Activated CD4-positive, alpha-beta T cell treated with anti-CD3 and anti-CD28 coated beads, Interleukin-2, amount 50 U/mL, for 24 hours (primary cell): ENCODE data around the gene M1AP.

Source experiments
- DNase-seq, 2 donors: peaks; one replicate each; pipeline ENCODE4 v3.0.0-alpha.2; 2020; ENCODE audit warnings: low read depth in 1 of 2, low spot score in 1 of 2

Gene M1AP

DNA sequence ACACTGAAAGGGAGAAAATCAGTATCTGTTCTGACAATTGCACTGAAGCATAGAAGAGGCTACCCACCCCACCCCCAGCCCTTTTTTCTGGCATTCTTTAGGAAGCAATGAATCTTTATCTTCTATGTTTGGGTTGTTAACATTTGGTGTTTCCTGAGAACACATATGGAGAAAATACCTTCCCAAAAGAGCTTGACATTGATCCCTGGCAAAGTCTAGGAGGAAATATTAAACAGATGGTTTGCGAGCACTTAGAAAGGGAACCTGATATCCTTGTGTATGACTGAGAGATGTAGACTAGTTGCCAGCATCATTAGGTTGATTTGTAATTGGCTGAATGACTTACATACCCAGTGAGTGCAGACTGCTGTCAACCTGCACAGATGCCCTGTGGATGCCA is 50.7 kb downstream of the M1AP start:
- no peak for DNase-seq

DNA sequence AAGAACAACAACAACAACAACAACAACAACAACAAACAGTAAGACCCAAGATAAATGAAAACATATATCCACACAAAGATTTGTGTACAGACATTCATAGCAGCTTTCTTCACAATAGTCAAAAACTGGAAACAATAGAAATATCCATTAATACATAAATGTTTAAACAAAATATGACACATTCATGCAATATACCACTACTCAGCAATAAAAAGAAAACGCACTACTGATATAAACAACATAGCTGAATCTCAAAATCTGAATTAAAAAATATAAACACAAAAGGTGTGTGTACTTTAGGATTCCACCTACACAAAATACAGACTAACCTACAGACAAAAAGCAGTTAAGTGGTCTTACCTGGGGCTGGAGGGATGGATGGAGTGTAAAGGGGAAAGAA is 51.5 kb downstream of the M1AP start:
- no peak for DNase-seq

DNA sequence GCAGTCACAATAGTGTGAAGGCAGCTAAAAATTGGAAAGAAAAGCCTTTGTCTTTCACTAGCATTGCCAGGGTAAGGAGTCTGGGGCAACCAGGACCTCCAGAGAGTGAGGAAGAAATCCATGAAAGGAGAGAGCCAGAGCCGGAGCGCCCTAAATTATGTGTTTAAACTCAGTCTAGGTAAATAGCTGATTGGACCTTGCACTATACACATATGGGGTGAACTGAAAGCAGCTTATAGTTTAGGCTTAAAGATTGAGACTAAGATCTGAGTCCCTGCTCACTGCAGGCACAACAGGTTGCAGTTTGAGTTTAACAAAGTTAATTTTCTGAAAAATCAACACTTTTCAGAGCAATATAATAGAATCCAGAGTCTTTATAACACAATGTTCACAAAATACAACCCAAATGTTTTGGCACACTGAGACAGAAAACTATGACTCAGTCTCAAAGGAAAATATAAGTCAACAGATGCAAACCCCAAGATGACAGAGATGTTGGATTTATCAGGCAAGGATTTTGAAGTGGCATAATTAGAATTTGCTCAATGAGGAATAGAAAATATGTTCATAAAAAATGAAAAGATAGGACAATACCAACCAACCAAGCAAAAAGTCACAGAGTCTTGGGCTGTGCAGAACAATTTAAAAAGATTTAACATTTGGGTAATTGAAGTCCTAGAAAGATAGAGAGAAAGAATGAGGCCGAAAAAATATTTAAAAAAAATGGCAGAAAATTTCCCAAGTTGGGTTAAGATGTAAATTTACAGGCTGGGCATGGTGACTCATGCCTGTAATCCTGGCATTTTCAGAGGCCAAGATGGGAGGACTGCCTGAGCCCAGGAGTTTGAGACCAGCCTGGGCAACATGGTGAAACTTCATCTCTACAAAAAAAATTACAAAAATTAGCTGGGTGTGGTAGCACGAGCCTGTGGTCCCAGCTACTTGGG is 54.0 kb downstream of the M1AP start:
- no peak for DNase-seq

DNA sequence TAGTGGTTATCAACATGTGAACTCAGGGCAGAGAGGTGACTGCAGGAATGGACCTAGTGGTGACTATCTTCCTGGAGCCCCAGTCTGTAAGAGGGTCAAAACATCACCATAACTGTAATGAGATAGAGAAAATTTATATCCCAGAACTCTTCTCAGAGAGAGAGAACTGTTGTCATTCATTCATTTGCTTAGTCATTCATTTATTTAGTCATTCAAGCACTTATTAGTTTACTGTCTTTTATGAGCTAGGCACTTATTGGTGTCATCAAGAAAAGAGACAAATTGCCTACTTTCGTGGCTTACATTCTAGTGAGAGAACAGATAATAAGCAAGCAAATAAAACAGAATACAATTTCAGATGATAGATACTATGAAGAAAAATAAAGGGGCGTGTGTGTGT is 59.5 kb downstream of the M1AP start:
- DNase-seq, result no peak

DNA sequence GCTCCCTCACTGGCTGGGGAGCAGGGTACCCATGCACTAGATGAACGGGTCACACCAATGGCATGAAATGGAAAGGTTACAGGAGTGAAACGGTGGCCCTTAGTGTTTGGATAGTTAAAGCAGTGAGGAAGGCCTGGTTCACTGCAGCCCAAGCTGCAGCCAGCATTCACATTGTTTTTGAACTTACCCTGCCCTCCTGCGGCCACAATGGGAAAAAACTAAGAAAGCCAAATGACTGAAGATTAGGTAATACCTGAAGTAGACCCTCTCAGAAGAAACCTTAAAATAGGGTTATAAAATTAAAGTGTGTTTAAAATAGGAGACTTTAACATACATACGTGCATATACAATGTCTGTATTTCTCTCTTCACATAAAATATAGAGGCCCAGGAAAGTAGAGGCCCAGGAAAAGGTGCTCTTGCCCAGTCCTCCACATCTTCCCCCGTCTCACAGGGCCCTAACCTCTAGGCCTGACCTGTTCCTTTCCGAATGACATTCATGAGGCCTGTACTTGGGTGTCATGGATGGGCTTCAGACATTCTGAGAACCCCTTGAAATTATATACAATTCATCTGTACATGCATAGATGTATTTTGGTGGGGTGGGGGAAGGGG is 60.4 kb downstream of the M1AP start:
- peak; percentile 22 to 43 for DNase-seq

DNA sequence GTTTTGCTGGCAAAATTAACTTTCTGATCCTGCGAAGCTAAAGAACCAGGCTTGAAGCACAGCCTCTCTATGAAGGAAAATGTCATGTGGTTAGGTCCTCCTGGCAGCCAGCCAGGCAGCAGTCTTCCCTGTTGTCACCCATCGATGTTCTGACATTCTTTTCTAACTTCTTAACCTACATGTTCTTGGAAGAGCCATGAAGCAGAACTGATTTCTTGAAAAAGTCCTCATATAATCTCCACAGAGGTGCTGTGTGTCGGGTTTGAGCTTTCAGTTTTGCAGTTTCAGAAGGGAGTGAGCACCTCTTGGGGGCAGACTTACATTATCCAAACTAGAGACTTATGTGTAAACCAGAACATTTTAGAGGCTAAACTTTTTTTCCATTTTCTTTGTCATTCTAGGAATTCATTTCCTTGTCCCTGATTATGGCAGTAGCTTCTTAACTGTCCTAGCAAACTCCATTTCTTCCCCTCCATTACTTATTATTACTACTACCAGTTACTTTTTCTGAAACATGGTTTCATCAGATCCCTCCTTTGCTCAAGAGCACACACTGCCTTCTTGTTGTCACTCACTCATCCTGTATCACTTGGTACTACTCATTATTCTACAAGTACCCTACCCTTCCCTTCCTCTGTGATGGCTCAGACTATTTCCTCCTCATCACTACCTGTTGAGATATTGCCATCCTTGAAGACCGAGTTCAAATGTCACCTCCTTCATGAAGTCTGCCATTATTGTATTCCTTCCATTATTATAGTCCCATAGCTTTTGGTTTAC is 62.5 kb downstream of the M1AP start:
- DNase-seq, result no peak

DNA sequence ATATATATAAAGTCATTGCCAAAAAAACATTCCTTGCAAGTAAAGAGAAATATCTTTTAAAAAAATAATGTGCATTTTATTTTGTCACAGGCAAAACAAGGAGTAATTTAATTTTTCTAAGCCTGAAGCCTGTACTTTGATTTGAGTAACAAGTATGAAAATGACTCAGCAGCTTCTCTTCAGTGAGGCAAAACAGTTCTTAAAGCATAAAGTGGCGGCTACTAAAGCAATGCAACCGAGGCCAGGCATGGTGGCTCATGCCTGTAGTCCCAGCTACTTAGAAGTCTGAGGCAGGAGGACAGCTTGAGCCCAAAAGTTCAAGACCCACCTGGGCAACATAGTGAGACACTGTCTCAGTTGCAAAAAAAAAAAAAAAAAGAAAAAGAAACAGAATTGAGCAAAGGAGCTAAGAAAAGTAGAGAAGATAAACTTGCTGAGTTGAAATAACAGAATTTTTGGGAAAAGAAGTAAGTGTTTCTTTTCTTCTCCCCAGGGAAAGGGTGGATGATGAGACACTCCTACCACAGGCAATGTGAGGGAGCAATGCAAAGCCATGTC is 64.0 kb downstream of the M1AP start:
- no peak for DNase-seq

DNA sequence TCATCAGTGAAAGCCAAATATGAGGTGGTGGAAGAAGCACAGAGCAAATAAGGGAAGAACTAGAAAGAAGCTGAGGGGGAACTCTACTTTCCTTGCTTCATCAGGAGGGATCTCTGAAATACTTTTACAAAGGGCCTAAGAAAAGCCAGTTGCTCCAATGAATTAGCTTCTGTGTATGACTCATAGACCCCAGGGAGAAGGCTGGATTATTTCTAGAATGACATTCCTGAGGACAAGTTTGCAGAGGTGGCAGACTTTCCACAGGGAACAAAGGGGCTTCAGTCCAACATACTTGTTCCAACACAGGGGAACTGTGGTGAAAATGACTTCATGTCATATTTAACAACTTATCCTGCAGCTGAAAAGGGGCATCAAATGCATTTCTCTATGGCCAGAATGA is 64.6 kb downstream of the M1AP start:
- no peak for DNase-seq

DNA sequence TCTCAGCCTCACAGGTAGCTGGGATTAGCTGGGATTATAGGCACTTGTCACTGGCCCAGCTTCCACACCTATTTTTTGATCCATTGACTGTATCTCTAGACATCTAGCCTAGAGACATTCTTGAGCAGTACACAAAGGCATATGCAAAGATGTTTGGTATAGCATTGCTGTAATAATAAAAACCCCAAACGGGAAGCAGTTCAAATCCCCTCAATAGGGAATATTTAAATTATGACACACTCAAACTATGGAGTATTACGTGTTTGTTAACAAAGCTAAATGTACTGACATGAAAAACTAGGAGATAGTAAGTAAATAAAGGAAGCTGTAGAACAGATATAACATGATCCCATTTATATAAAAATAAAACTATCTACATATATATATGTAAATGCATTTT is 65.9 kb downstream of the M1AP start:
- DNase-seq, result no peak

DNA sequence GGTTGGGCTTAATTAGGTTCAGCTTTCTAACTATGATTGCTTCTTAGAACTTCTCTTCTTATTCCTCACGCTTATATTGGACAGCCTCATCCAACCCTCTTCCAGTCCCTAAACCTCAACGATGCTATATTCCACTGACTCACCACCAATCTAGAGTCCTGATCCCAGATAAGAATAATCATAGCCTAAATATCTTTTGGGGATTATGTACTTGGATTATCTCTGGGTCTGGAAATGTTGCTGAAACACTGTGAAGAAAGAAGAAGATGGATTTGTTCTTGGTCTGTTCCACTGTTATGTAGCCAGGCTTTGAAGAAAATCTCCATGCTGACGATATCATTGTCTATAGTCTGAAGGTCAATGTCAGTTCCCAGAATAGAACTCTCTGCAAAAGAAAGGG is 66.7 kb downstream of the M1AP start:
- no peak for DNase-seq

DNA sequence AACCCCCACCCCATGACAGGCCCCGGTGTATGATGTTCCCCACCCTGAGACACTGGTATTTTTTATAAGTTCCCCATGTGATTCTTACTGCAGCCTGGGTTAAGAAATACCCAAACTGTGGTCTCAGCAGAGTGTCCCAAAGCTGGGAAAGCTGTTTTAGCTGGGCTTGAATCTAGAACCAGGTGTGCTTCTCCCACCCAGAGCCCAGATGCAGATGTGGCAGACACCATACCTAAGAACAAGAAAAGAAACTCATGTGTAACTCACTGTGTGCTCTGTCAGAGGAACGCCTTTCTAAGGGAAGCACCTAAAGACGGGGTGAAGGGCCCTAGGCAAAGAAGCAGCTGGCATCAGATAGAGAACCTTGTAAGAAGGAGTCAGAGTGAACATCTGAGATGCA is 69.7 kb downstream of the M1AP start:
- no peak for DNase-seq

DNA sequence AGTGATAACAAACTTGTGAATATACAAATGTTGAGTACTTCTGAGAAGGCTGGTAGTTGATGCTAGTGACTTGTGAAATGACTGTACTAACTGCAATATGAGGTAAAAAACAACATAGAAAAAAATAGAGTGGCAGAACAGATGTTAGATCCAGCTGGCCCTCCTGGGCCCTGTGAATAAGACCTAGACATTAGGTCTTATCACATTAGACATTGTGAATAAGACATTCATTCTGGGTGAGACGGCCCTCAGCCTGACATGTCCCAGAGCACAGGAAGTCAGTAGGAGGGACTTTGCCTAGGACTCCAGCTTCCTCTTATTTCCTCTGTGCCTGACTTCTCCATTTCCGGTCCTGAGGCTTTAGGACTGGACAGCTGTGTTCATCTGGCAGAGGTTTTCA is 70.7 kb downstream of the M1AP start:
- DNase-seq, result no peak

DNA sequence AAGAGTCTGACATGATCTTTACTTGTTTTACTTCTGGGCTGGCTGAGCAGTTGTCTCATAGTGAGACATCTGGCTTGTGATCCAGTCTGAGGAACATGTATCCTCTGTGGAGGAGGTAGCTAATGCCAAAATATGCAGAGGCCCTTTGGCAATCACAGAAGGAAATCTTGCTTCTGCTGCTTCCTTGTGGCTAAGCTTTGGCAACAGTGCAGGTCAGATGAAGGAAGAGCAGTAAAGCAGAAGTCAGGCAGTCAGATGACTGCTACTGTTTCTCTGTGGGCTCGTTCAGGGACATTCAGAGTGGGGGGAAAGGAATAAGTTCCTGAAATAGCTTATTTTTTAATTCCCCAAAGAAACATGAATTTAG is 71.3 kb downstream of the M1AP start:
- DNase-seq, result no peak

DNA sequence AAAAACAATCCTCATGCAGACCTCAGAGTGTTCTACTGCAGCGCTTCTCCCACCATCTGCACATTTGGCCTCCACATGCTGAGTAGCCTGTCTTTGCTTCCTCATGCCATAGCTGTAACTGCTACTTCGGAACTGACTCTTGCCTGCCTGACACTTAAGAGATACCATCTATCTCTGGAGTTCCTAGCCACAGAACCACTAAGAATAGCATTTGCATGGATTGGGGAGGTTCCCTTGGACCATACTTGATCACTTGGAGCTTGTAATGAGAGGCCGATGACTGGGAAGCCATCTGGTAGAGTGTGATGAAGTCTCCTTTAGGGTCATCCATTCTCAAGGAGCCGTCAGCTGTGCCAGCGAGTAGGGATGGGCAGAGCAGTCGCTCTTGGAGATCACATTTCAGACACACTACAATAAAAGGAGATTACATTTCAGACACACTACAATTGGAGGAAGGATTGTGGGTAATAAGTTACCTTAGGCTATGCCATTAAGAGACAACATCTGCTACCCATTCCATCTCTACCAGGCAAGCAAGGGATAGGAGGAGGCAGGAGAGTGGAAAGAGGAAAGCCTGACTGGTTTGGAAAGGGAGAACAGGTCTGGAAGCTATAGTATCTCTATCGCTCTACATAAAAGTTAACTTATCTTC is 71.8 kb downstream of the M1AP start:
- DNase-seq, result no peak

DNA sequence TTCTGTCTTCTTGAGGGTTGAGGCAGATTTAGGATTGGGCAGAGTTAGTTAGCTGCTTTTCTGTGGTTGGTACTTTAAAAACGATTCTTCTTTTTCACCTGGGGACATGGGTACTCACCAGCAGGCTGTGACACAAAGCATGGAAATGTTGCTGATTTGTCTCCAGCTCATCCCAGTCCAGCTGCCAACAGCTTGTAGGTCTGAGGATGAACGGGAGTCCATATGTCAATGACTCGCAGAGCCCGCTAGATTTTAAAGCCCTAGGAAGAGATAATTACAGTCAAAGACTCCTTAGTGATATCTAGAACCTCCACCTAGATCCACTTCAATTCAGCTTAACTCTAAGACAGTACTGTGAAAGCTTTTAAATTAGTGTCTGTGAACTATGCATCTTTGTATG is 72.8 kb downstream of the M1AP start:
- no peak for DNase-seq

DNA sequence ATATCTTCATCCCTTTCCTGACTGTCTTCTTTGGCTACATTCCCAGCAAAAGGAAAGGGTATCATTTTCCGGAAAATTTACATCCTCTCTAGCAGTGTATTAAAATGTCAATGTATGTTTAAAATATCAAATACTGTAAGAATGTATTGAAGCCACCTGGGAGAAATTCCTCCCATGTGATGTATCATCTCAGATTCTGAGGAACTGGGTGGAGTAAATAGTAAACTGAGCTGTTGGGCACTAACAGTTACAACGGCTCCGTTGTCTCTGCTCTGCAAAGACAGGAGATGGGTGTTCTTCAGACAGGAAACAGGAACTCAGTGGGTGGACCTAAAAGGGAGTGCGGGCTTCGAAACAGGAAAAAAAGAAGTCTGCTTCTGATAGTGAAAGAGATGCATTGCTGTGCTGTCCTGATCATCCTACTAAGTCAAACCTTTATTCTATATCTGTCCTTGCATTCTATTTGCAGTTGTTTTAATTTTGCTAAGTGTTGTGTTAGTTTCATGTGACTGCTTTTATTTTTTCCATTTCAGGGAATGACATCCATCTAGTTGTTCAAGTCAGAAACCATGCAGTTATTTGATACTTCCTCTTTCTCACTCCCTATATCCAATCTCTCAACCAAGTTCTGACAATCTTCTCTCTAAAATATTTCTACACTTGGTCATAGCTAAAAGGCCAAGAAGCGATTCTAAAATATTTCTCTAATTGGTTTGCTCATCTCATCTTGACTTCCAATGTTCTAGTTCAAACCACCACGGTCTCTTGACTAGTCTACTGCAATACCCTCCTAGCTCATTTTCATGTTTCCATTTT is 74.2 kb downstream of the M1AP start:
- peak in 1 of 2 donors; percentile 30 for DNase-seq

DNA sequence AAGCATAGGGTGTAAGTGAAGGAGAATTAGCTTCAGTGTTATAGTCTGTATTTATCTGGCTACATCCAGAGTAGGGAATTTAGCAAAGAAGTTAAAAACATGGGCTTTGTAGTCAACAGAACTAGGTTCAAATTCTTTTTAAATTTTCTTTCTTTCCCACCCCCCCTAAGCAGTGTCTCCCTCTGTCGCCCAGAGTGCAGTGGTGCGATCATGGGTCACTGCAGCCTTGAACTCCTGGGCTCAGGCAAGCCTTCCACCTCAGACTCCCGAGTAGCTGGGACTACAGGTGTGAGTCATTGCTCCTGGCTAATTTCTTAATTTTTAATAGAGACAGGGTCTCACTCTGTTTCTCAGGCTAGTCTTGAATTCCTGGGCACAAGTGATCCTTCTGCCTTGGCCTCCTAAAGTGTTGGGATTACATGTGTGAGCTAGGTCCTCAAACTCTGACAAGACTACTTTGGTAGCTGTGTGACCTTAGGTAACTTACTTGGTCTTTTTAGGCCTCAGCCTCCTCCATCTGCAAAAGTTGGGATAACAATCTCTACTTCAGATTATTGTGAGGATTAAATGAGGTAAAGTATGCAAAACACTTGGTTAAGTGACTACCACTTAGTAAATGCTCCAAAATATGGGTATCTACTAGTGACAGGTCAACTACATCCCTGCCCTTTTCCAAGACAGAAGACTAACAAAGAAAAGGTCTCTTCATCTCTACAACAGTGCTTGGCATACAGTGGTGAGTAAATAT is 75.8 kb downstream of the M1AP start:
- no peak for DNase-seq

DNA sequence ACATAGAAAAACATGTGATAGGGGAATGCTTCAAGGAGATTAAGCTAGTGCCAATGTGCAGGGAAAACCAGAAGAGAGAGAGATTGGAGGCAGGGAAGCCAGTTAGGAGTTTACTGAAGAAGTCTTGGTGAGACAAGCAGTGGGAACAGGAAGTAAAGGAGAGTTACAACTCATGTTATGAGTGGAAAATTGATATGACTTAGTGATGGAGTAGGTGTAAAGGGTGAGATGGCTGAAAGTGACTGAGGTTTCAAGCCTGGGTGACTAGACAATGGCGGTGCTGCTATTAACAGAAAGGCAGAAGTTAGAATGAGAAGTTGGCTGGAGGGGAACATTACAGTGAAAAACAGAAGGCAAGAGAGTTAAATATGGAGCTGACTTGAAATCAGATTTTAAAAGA is 77.1 kb downstream of the M1AP start:
- DNase-seq, result no peak

DNA sequence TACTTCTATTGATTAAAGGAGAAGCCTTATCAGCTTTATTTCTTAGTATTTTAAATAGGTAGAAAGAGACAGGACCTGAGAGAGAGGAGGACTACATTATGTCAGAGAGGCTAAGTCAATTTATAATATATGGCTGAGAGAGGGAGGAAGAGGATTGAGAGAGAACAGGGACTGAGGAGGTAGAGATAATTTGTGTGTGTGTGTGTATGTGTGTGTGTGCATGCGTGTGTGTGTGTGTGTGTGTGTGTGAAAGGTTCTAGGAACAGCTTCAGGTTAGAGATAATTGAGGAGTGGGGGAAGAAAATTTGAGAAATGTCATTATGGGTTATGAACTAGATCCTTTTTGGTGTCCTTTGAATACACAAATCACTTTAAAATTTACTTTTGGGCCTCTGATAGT is 78.4 kb downstream of the M1AP start:
- no peak for DNase-seq

DNA sequence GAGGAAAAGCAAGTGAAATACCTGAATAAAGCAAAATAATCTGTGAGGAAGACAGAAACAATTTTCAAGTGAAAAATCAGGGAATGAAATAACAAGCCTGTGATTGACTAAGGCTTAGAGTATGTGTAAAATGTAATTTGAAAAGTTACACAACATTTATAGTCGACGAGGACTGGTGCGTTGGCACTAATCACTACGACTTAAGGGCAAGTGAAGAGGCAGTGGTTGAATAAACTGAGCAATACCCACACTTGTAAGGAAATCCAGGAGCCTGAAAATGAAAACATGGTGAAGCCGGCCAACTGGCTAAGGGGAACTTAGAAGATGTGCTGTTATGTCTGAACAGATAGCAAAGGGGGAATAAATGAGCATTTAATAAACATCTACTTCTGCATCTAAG is 80.2 kb downstream of the M1AP start:
- DNase-seq, result no peak
